Mucosa of descending colon (tissue), 3 donors: ENCODE results near the gene DENND1A. TPM values are rescaled to one million over a fixed set of nuclear protein-coding genes. Genes with fewer than 3 reads are reported as not detected.

Source experiments
- ATAC-seq: fragments of 200-7000 bp; cut with Tn5 transposase; one replicate; pipeline ENCODE4 v1.9.1; 2020; ENCODE audit warnings: mild to moderate bottlenecking, moderate library complexity
- DNase-seq, 3 donors: peaks; one replicate each; pipeline ENCODE4 v3.0.0-alpha.2; 2020
- H3K36me3 ChIP-seq: fragments of 200-600 bp; one replicate; pipeline ENCODE4 v1.8.0; 2021; ENCODE audit warnings: low read depth, mild to moderate bottlenecking
- H3K4me1 ChIP-seq: fragments of 200-600 bp; one replicate; pipeline ENCODE4 v1.8.0; 2021; ENCODE audit warnings: low read depth, mild to moderate bottlenecking
- H3K4me3 ChIP-seq: fragments of 200-600 bp; one replicate; pipeline ENCODE4 v1.8.0; 2021; ENCODE audit warnings: mild to moderate bottlenecking
- H3K9me3 ChIP-seq: fragments of 200-600 bp; one replicate; pipeline ENCODE4 v1.8.0; 2021; ENCODE audit warnings: mild to moderate bottlenecking
- CTCF ChIP-seq: fragments of 200-600 bp; IDR thresholded peaks from one replicate; pipeline ENCODE4 v1.8.0; 2022; ENCODE audit warnings: antibody characterized with exemption, mild to moderate bottlenecking
- intact Hi-C, 2 donors: fragments of 100-400 bp; cut with DNase I in 1 of 2; cut with micrococcal nuclease in 1 of 2; formaldehyde crosslinking; loops; one replicate each; pipeline versions ENCODE4 v1.11.0 to v1.11.1; 2022; cut with DNase I, micrococcal nuclease
- total RNA-seq, 3 donors: library from RNA; stranded (reverse); fragmentation: NEBNext Ultra II Directional in 2 of 3; extraction: Animal tissue kit (Norgen Biotek cat#: 25700) in 2 of 3; gene quantifications; one replicate each; pipeline versions ENCODE4 v1.2.1 to v1.2.4, GENCODE V29; 2021 to 2023
- donor health status: DM: no; HTN: no; CAD: no; lungs with moderate emphysema.
- donor health status: DM: no; HTN: no; CAD: no.
- donor health status: DM: no; HTN: yes; CAD: no.

The DENND1A gene
- total RNA-seq, 3 donors from 2014 or later = 32.8 to 50.0 (median 35.1) TPM

- intact Hi-C loops = no loop called here
- H3K4me1 ChIP-seq = no peaks in the 10 kb centered on the region
- peak in 1 of 3 donors; percentile 16 for DNase-seq
- ATAC-seq = no peak
- TF ChIP-seq CTCF = no peak
- no peaks in the 10 kb centered on the region for H3K9me3 ChIP-seq
- no peak overlapping the region for H3K4me3 ChIP-seq
- no peaks in the 10 kb centered on the region for H3K36me3 ChIP-seq
These were observed 535.4 kb downstream of the DENND1A start for GRCh38 chr9:123394291-123395235.

- H3K36me3 ChIP-seq = no peaks in the 10 kb centered on the region
- ATAC-seq (no peak), DNase-seq (no peak)
- H3K4me1 ChIP-seq = no peaks in the 10 kb centered on the region
- intact Hi-C loops = no loop called here
- no peaks in the 10 kb centered on the region for H3K9me3 ChIP-seq
- no peak for TF ChIP-seq CTCF
- H3K4me3 ChIP-seq = no peak overlapping the region
These were observed 537.1 kb downstream of the DENND1A start for GRCh38 chr9:123392802-123393201.

GRCh38 chr9:123391946-123392345, 538.0 kb downstream of the DENND1A start:
- intact Hi-C loops = no loop called here
- no peak for ATAC-seq
- TF ChIP-seq CTCF = no peak

GRCh38 chr9:123391233-123391632, 538.7 kb downstream of the DENND1A start:
- H3K4me3 ChIP-seq = no peak overlapping the region
- H3K9me3 ChIP-seq = no peaks in the 10 kb centered on the region
- no peak for TF ChIP-seq CTCF
- DNase-seq = no peak
- H3K4me1 ChIP-seq = no peaks in the 10 kb centered on the region
- ATAC-seq = no peak
- H3K36me3 ChIP-seq = no peaks in the 10 kb centered on the region
- intact Hi-C loops = no loop called here

More at GRCh38 chr9:123391946-123392345, 538.0 kb downstream of the DENND1A start:
- peak in 1 of 3 donors; percentile 4 for DNase-seq
- Histone ChIP-seq H3K36me3 (no peaks in the 10 kb centered on the region), H3K9me3 (no peaks in the 10 kb centered on the region), H3K4me3 (no peak overlapping the region), H3K4me1 (no peaks in the 10 kb centered on the region)

- H3K4me1 ChIP-seq = no peaks in the 10 kb centered on the region
- H3K9me3 ChIP-seq = no peaks in the 10 kb centered on the region
- no peak for TF ChIP-seq CTCF
- intact Hi-C loops = no loop called here
- H3K4me3 ChIP-seq = no peak overlapping the region
- no peaks in the 10 kb centered on the region for H3K36me3 ChIP-seq
- DNase-seq (no peak), ATAC-seq (no peak)
These were observed 539.4 kb downstream of the DENND1A start for GRCh38 chr9:123390337-123391135.
